HEK293T (cell line): ENCODE results near the gene DDAH1.

Experiments used
- FOXM1 ChIP-seq: fragments of 450-650 bp; IDR thresholded peaks from 2 replicates; pipeline ENCODE4 v1.6.1; 2017; ENCODE audit warnings: mild to moderate bottlenecking, borderline replicate concordance
- TARDBP ChIP-seq: fragments of 450-650 bp; IDR thresholded peaks from 2 replicates; pipeline ENCODE4 v1.6.1; 2016

DNA sequence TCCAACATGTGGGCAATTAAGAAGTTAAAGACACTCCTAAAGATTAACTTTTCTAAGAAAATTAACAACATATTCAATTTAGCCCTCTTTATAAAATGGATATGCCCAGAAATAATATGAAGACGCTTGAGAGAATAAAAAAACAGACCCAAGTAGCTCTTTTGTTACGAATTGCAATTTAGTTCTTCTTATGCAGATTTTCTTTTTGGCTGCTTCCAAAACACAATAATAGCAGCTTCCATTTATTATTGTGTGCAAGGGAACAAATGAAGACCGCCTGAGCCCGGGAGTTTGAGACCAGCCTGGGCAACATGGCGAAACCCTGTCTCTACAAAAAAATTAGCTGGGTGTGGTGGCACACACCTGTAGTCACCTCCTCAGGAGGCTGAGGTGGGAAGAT, 138.1 kb downstream of the DDAH1 start:
- TF ChIP-seq FOXM1 (no peak), TARDBP (no peak)
